ENCODE results near the gene SHC3. TPM values are rescaled to one million over a fixed set of nuclear protein-coding genes. Genes with fewer than 3 reads are reported as not detected.

SHC3 gene
- total RNA-seq, 4 donors from 2014 or later = 1.1 to 4.7 (median 2.5) TPM

DNA sequence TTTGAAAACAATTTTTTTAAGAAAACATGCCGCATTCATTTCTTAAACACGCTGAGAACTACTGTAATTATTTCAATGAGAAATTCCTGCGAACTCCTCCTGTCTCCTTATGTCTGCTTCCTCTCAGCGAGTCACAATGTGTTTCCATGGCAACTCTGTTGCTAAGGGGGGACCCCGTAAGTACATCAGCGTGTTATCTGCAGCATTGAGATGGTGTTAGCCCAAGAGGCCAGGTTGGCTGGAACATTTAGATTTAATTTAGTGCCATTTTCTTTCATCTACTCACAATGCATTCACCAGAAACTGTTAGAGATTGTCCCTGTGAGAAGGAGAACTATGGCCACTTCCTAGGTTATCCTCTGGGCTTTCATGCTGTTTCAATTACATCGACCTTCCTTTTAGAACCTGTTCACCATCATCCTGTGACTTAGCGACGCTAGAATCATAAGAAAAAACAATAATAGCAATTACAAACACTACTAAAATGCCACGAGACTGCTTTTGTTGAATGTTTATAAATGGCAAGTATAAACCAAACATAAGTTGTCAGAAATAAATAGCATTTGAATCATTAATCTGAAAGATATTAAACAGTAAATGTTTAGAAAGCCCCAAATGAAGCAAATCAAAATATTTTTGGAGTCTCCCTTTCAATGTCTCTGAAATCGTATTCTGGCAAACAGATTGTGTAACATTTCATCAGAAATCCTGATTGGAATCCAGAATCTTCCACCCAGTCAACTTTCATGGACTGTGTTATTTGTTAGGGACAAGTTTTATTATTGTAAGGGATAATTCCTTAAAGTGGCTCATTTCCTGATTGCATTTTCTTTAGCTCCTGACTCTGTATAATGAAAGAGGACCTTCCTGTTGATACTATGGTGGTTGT is 39.7 kb upstream of the SHC3 start:
- TF ChIP-seq, protein P1, sequence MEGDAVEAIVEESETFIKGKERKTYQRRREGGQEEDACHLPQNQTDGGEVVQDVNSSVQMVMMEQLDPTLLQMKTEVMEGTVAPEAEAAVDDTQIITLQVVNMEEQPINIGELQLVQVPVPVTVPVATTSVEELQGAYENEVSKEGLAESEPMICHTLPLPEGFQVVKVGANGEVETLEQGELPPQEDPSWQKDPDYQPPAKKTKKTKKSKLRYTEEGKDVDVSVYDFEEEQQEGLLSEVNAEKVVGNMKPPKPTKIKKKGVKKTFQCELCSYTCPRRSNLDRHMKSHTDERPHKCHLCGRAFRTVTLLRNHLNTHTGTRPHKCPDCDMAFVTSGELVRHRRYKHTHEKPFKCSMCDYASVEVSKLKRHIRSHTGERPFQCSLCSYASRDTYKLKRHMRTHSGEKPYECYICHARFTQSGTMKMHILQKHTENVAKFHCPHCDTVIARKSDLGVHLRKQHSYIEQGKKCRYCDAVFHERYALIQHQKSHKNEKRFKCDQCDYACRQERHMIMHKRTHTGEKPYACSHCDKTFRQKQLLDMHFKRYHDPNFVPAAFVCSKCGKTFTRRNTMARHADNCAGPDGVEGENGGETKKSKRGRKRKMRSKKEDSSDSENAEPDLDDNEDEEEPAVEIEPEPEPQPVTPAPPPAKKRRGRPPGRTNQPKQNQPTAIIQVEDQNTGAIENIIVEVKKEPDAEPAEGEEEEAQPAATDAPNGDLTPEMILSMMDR (IDR thresholded peaks at IDR 0.05; ENCODE audit: low read depth) = no peak

DNA sequence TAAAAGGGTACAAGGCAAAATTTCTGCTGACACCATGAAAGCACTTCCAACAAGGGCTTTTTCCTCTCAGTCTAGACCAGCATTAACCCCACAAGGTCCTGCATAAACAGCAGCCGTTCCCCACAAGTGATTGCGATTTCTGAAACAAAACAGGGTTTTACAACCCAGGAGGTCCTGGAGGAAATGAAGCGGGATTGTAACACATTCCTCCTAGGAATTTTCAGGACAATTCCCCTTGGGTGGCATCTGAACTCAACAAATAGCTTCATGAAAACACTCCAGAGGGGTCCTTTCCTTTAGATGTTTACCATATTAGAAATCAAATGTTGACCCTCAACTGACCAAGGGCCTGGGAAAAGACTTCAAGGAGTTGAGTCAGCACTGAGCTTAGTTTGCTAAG is 36.7 kb upstream of the SHC3 start:
- TF ChIP-seq, protein P1 (IDR thresholded peaks at IDR 0.05; ENCODE audit: low read depth) = no peak

DNA sequence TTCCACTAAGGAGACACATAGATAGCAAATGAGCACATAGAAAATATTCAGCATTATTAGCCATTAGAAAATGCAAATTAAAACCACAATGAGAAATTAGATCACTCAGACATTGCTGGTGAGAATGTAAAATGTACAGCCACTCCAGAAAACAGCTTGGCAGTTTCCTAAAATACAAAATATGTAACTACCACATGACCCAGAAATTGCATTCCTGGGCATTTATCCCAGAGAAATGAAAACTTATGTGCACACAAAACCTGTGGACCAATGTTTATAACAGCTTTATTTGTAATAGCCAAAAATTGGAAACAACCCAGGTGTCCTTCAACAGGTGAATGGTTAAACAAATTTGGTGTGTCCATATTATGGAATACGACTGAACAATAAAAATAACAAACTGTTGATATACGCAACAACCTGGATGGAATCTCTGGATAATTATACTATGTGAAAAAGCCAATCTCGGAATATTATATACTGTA is 34.8 kb upstream of the SHC3 start:
- TF ChIP-seq, protein P1 (IDR thresholded peaks at IDR 0.05; ENCODE audit: low read depth) = no peak

DNA sequence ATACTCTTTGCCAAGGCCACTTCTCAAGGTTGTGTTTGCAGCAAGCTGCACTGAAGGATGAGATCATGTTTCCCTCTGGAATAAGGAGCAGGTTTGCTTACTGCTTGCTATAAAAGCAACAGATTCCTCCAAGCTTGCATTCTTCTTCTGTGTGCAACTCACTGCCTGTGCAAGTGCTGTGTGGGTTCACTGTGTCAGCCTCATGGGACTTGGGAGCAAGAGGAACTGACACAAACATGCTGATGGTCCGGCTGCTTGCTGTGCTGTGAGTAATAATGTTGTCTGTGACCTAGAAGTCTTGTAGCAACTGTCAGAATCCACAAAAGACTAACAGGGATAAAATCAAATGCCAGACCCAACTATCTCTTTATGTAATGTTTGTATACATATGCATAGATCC is 33.6 kb upstream of the SHC3 start:
- TF ChIP-seq, protein P1 (IDR thresholded peaks at IDR 0.05; ENCODE audit: low read depth) = no peak

DNA sequence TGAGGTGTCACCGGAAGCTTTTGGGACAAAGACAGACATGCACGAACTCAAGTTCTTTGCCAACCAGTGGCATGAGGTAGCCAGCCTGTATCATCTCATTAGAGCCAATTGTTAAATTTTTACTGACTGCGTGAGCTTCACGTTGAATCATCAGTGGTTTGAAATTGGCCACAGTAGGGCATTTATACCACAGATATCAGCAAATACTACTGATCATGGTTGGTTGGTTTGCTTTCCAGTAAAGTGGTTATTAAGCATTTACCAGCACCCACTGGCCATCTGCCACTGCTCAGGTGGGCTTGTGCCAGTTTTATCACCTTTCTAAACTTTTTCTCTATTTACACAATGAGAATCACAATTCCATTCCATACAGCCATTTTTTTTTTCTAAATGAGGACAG is 28.4 kb upstream of the SHC3 start:
- TF ChIP-seq, protein P1 (IDR thresholded peaks at IDR 0.05; ENCODE audit: low read depth) = no peak

DNA sequence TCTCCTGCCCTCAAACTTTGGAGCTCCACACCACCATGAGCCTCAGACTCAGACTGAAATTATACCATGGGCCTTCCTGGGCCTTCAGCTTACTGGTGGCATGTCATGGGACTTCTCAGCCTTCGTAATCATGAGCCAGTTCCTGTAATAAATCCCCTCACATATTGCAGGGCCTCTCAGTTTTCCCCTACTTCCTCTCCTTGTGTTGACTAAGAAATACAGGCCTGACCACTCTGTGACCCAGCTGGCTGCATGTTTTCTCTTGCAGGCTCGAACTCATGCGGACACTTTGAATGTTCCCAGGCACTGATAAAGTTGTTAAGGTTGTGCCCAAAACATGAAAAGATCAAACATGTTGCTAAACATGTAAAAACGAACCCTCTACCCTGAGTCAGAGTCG is 26.2 kb upstream of the SHC3 start:
- TF ChIP-seq, protein P1 (IDR thresholded peaks at IDR 0.05; ENCODE audit: low read depth) = no peak

DNA sequence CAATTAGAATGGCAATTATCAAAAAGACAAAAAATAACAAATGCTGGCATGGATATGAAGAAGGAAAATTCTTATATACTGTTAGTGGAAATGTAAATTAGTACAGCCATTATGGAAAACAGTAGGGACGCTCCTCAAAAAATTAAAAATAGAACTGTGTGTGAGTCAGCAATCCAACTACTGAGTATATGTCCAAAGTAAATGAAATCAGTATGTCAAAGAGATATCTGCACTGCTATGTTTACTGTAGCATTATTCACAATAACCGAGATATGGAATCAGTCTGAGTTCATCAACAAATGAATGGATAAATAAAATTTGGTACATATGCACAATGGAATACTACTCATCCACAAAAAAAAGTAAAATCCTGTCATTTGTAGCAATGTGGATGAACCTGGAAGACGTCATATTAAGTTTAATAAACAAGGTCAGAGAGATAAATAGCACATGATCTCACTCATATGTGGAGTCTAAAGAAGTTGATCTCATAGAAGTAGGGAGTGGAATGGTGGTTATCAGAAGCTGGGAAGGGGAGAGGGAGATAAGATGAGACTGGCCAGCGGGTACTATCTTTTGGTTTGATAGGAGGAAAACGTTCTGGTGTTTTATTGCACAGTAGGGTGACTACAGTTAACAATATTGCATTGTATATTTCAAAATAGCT is 16.6 kb upstream of the SHC3 start:
- TF ChIP-seq, protein P1 (IDR thresholded peaks at IDR 0.05; ENCODE audit: low read depth) = no peak
